NCI-H510A (cell line): ENCODE data around the gene STK10.
"Not testable (repeated sequence)": the region's sequence is repeated elsewhere in the genome, so short reads cannot be mapped to it uniquely, and the experiment has no call there.

Experiments
- DNase-seq: peaks from one replicate; lab custom pipeline; 2025; lab: John Stamatoyannopoulos, UW

STK10 gene

DNA sequence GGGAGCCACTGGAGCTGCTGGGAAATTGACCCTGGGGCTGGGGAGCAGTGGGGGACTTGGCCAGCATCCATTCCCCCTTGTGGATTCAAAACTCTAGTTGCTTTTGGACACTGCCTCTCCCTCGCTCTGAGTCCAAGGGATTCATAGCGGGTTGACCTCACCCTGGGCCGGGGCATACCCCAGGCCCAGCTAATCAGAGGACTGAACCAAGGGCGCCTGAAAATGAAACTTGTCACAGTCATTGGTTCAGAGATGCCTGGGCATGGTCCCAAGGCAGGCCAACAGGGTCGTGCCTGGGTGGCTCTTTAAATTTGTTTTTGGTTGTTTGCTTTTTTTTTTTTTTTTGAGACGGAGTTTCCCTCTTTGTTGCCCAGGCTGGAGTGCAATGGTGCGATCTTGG is 22.6 kb downstream of the STK10 start:
- no peak for DNase-seq

DNA sequence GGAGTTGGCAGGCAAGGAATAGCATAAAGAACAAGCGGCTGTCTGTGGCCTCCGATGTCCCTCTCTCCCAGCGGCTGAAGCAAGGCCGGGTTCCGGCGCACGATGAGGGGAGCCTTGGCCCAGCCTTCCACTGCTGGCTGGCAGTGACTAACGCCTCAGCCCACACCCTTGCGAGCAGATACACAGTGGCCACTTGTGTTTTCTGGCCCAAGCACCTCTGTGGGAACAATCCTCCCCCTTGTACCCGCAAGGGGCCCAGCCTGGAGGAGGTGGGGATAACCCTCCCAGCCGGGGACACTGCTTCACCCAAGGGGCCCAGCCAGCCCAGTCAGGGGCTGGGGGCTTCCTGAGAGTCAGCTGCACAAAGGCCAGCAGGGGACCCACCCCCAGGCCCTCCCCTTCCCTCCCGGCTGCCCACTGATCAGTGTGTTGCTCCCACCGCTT is 23.2 kb downstream of the STK10 start:
- DNase-seq = no peak

DNA sequence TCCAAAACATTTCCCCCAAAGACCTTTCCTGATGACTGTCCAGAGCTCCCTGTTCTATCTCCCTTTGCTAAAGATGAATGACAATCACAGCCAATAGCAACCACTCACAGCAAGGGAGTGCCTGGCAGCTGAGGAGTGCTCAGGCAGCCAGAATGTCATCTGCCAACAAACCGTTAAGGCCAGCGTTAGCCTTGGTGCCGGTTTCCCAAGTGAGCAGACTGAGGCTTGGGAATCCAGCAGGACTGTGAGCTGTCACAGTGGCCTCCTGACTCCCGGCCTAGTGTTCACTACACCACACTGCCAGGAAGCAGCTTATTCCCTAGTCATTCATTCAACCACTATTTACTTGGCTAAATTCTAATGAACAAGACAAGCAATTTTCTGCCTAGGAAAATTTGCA is 24.7 kb downstream of the STK10 start:
- no peak for DNase-seq

DNA sequence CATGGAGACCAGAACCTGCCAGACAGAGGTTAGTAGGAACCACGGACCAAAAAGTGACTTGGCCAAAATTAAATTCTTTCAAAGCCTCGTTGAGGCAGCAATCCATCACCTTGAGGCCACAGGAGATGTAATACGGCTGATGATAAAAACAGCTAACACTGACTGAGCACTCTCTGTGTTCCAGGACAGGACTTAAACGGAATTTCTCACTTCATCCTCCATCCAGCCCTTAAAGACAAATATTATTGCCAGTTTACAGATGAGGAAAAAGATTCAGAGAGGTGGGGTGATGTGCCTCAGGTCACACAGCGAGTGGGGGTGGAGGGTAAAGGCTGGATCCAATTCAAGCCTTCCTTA is 25.1 kb downstream of the STK10 start:
- DNase-seq = no peak

DNA sequence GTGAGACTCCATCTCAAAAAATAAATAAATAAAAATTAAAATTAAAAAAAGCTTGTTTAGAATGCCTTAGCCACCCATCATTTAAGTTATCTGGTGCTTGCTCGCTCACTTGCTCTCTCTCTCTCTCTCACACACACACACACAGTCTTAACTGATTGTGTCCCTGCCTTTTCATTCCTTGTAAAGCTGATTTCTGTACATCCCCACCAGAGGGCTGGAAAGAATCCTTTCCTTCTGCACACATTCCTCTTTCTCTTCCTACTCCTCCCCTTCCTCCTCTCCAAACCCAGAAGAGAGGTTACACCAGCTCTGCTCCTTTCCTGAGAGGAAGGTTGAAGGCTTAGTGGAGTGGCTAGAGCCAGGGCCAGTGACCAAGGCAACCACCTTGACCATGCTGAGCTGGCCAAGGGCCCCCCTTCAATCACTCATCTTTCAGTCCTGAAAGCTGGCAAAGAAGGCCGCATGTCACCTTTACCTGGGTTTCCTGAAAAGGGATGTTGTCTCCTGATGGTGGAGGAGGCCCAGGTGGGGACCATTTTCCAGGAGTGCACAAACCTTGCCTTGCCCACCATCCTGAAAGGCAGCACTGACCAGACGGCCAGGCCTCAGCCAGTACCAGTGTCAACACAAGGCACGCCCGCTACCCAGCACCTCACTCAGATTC is 25.6 kb downstream of the STK10 start:
- DNase-seq = no peak

DNA sequence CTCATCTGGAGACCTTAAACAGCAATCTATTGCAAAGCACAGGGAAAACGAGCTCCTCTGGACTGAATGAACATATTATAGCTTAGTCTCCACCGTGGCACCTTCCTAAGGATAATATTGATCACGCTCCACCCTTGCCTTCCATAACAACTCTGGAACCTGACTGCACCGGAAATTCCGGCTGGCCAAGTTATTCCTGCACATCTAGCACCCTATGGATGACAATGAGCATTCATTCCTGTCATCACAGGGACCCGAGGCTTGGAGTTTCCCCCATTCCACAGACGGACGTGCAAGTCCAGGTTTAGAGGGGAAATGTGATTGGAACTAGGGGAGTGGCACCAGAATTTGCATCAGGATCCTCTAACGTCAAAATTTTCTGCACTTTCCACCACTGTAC is 27.5 kb downstream of the STK10 start:
- DNase-seq = no peak

DNA sequence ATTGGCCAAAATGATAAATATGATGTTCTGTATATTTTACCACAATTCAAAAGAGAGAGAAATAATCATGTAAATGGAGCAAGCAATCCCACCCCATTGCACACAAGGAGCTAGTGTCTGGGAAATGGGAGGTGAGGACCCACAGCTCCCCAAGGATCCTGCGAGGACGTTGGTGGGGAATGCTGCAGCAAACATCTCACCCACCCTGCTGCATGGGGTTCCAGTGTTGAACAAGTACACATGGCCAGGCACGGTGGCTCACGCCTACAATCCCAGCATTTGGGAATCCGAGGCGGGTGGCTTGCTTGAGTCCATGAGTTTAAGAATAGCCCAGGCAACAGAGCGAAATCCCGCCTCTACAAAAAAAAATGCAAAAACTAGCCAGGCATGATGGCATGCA is 29.0 kb downstream of the STK10 start:
- no peak for DNase-seq

DNA sequence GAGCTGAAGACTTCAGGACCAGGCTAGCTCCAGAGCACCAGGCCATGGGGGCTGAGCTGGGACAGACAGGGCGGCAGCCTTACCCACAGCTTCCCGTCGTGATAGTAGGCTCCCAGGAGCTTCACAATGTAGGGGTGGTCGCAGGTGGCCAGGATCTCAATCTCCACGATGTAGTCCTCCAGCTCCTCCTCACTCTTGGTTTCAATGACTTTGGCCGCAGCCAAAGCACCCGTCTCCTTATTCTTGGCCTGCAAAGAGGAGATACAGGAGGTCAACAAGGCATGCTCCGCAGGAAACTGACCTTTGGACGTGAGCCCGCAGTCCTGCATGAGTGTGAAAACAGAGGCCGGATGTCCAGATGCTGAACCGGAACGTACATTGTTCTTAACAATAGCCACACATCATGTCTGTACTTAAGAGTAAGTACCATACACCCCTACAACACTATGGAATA is 31.5 kb downstream of the STK10 start:
- no peak for DNase-seq

DNA sequence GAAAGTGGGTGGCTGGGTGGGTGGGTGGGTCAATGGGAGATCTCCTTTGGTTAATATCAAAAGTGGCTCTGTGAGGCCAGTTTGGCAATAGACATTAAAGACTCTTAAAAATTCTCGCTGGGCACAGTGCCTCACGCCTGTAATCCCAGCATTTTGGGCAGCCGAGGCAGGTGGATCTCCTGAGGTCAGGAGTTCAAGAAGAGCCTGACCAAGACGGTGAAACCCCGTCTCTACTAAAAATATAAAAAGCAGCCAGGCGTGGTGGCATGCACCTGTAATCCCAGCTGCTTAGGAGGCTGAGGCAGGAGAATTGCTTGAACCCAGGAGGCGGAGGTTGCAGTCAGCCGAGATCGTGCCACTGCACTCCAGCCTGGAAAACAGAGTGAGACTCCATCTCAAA is 32.9 kb downstream of the STK10 start:
- not testable (repeated sequence) for DNase-seq

DNA sequence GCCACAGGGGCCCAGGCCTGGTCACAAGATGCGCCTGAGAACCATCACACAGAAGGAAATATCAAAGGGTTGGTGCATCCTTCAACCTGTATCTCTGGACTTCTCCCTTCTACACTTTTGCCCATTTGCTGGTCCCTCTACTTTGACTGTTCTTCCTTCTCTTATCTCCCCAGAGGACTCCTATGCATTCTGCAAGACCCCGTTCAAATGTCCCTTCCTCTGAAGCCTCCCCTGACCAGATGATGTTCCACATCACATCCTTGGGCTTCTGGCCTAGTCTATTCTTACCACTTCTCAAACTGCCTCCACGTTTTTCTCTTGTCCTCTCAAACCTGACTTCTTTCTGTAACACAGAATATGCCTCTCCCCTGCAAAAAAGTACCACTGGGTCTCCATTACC is 34.3 kb downstream of the STK10 start:
- no peak for DNase-seq

DNA sequence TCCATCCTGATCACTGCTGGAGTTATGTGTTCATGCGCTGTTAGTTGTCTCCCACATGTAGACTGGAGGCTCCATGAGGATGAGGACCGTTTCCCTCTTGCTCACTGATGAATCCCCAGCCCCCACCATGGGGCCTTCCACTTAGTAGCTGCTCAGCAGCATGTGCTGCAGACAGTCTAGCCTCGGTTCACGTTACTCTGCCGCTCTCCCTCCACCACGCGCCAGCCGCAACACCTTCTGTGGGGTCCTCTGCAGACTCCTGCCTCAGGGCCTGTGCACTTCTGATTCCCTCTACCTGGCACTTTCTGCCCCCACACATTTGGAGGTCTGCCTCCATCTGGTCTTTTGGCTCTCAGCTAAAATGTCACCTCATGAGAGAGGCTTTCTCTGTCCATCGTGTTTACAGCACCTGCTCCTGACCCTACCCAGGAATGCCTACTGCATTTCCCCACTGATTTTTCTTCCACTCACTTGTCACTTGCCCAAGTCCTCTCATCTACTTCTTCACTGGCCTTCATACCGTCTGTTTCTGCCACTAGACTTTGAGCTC is 36.3 kb downstream of the STK10 start:
- no peak for DNase-seq

DNA sequence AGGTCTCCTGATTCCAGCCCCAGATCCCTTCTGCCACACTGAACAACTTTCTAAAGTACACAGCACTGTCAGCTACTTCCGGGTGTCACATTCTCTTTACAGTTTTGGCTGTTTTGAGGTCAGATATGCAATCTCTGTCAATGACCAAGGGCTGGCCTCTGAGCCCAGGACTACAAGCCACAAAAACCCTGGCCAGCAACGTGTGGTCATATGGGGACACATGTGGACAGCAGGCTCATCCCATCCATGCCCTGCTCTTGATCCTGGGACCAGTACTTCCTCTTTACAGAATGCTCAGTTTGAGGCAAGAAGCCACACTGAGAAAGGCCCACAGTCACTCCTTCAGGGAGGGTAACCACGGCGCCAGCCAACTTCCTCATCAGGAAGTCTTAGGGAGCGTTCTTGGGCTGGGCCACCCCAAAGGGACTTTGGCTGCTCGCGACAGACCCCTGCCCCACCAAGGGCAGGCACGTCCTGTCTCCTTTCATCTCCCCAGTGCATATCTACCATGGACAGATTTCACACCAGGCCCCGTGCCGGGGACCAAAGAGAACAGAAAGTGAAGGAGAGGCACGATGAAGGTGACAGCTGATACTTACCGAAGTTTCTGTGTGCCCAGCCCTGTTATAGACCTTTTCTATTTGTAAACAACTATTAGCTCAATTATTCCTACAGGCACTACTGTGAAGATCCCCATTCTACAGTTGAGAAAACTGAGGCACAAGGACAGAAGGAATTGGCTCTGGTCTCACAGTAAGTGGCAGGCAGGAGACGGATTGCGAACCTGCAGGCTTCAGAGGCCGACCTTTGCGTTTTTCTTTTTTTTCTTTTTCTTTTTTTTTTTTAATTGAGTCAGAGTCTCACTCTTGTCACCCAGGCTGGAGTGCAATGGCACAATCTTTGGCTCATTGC is 37.3 kb downstream of the STK10 start:
- no peak for DNase-seq

DNA sequence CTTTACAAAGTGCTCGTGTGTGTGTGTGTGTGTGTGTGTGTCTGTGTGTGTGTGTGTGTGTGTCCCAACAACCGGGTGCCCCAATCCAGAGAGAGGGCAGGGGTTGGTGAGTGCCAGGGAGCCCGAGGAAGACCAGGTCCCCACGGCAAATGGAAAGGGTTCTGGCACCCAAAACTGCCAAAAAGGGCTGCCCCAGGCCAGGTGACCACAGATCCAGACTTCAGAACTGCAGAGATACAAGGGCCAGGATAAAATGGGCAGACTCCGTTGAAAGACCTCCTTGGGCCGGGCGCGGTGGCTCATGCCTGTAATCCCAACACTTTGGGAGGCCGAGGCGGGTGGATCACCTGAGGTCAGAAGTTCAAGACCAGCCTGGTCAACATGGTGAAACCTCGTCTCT is 38.5 kb downstream of the STK10 start:
- DNase-seq = not testable (repeated sequence)

DNA sequence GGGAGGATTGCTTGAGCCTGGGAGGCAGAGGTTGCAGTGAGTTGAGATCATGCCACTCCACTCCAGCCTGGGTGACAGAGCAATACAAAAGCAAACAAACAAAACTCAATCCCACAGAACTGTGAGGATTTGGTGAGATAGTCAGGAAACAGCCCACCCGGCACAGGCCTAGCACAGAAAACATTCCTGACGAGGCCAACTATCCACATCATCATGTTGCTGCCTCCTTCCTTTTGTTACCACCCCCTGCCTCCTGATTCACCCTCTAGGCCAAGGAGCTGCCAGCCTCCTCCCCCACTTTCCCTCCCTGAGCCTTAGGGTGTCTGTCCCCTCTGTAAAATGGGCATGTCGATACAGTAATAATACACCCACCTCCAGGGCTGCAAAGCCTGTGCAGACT is 39.0 kb downstream of the STK10 start:
- DNase-seq = no peak

DNA sequence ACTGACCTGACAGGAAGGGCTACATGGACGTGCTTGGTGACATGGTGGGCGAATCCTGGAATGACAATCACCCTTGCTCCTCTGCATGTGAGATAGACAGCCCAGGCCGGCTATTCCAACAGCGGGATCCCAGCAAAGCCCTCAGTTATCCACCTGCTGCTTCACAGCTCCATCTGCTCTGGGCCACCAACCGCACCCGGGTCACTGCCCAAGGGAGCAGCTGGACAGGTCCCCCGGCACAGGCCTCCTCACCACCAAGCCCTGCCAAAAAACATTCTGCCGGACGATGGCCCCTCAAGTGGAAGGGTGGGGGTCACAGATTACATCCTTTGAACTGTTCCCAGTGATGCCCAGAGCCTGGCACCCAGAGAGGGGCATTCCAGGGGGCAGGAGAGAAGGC is 39.6 kb downstream of the STK10 start:
- no peak for DNase-seq

DNA sequence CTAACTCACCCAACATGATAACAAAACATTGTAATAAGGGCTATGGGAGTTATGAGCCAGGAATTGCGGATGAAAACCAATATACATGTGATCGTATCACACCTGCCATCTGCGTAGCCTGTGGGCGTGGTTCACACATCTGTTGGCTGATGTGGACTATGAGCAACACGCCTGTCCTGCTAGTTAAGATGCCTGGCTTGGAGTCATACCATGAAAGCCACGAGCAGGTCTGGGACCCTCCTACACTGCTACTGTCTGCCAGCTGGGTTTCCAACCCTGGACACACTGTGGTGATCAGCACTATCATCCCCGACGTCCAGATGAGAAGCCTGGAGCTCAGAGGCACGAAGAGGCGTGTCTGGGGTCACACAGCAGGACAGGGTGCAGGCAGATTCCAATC is 40.2 kb downstream of the STK10 start:
- no peak for DNase-seq

DNA sequence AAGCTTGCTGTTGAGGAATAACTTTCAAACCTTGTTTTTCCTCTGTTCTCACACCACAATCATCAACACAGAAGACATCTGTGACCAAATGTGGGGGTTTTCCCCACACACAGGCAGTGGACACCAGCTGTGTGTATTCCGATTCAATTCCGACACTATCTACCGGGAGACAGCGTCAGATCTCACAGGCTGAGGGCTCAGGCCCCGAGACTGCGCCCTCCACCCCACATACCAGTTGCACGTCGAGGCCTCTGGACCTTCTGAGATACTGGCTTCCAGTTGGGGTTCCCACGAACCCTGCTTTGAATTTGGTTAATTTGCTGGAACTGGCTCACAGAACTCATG is 41.3 kb downstream of the STK10 start:
- DNase-seq = no peak

DNA sequence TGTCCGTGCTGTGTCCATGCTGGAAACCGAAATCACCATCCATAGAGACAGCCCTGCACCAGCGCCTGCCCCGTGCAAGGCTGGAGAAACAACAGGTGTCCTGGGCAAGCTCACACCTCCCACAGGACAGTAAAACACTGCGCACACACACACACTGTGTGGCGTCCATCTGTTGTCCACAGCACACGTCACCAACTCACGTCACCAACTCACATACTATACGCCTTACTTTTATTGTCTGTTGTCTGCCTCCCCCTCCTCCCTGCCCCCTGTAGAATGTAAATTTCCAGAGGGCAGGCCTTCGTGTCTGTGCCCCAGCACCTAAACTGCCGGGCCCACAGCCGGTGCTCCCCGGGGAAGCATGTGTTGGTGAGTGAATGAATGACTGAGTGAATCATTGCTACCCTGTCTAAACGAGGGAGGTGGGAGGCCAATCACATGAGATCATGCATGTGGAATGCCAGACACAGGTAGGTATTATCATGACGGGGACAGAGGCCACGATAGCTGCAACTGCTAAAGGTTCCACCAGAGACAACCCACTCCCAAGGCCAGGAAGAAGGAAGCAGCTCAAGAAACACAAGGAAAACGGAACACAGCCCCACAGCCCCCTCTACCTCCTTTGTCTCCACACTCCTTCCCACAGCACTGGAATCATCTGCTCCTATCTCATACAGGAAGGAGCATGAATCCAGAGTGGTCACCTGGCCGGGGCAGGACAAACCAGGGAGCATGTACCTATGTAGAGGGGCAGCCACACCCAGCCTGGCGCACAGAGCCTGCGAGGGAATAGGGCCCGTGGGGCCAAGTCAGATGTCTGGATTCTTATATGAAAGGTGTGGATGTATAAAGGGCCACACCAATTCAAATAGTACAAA is 41.9 kb downstream of the STK10 start:
- DNase-seq = no peak

DNA sequence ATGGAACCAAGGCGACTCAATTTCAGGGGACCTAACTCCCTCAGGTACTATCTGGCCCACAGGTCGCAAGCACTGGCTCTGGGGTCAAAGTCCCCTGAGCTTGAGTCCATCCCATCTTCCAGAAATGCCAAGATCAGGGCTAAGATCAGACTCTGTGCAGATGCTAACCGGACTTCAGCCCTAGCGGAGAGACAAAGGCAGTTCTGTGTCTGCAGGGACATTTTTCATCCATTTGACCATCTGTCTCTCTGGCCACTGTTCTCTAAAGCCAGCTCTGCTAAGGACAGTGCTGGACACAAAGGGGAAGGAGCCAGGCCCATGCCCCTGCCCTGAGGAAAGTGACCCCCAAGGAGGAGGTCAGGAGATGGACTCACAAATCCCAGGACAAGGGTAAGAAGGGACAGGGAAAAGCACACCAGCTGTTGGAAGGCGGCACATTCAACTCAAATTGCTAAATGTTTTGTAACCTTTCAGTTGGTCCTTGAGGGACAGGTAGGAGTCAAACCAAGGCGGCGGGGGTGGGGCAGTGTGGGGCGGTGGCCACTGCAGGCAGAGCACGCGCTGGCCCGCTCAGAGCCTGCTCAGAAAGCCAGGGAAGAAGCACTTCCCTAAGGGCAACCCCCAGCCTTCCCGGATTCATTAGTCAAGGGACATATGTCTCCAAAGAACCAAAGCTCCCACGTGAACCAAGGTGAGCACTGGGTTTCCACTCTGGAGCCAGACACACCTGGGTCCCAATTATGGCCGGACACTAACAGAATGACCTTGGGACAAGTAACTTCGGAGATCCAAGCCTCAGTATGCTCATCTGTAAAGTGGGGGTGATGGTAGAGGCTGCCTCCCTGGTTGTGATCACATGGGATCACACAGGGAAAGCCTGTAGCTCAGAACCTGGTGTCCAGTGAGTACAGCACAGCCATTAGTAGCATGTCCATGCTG is 42.8 kb downstream of the STK10 start:
- DNase-seq = no peak

DNA sequence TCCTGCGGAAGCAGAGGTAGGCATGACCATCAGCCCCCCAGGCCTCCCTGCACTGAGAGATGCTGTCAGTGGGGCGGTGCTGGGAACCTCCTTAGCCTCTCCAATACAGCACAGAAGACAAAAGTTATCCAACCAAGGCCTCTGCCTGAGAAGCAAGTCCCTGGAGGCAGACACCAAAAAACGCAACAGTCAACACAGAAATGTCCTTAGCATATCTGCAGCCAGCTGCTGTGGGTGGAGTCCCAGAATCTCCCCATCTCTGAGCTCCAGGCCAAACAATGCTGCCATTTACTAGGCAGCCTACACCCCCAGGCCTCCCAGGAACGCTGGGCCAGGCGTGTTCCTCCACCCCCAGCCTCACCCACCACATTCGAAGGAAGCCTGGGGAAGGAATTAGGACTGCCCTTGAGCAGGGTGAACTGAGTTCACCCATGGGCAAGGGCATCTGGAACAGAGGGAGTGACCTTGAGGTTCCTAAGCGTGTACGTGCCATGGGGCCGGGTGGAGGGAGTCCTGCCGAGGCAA is 43.7 kb downstream of the STK10 start:
- DNase-seq = no peak

DNA sequence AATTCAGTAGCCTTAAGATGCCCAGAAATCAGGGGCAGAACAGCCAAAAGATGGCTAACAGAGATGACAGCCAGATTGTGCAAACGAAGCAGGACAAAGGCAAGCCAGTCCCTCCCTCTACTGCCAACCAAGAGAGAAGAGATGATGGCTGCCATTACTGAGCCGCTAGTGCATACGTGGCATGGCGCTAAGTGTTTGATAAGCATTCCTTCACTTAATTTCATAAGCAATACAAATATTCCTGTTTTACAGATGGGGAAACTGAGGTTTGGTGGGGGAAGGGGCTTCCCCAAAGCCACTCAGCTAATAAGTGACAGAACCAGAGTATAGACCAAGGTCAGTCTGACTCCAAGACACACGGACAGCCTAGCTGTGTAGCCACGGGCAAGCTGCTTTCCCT is 44.1 kb downstream of the STK10 start:
- no peak for DNase-seq
